ELF-1 (cell line): Measurements from ENCODE around the gene RANGAP1.
"Not testable (repeated sequence)": the region's sequence is repeated elsewhere in the genome, so short reads cannot be mapped to it uniquely, and the experiment has no call there.

ENCODE experiments used
- DNase-seq: peaks from one replicate; pipeline ENCODE4 v3.0.0-alpha.2; 2016; ENCODE audit warnings: low read depth, low spot score

Gene RANGAP1

GRCh38 chr22:41261541-41262249, 24.3 kb downstream of the RANGAP1 start:
- no peak for DNase-seq

GRCh38 chr22:41260871-41261270, 25.1 kb downstream of the RANGAP1 start:
- DNase-seq, result no peak

GRCh38 chr22:41259756-41260155, 26.2 kb downstream of the RANGAP1 start:
- DNase-seq, result not testable (repeated sequence)

GRCh38 chr22:41257696-41258095, 28.3 kb downstream of the RANGAP1 start:
- DNase-seq, result no peak

GRCh38 chr22:41256254-41257253, 29.4 kb downstream of the RANGAP1 start:
- DNase-seq, result peak; percentile 44

- no peak for DNase-seq
Observed at GRCh38 chr22:41254230-41254629, 31.8 kb downstream of the RANGAP1 start.

- DNase-seq, result no peak
Observed at GRCh38 chr22:41252365-41252764, 33.6 kb downstream of the RANGAP1 start.

- DNase-seq, result no peak
Observed at GRCh38 chr22:41250127-41250526, 35.9 kb downstream of the RANGAP1 start.

- DNase-seq, result no peak
Observed at GRCh38 chr22:41249442-41249841, 36.5 kb downstream of the RANGAP1 start.

- DNase-seq, result no peak
Observed at GRCh38 chr22:41248758-41249157, 37.2 kb downstream of the RANGAP1 start.

GRCh38 chr22:41248314-41248713, 37.7 kb downstream of the RANGAP1 start:
- DNase-seq, result no peak

- DNase-seq, result no peak
Observed at GRCh38 chr22:41247703-41248102, 38.3 kb downstream of the RANGAP1 start.

- DNase-seq, result peak; percentile 69
Observed at GRCh38 chr22:41245917-41246499, 40.0 kb downstream of the RANGAP1 start.

GRCh38 chr22:41243361-41243760, 42.6 kb downstream of the RANGAP1 start:
- no peak for DNase-seq

- no peak for DNase-seq
Observed at GRCh38 chr22:41242396-41243117, 43.4 kb downstream of the RANGAP1 start.

- no peak for DNase-seq
Observed at GRCh38 chr22:41241133-41241676, 44.8 kb downstream of the RANGAP1 start.

GRCh38 chr22:41240377-41241132, 45.4 kb downstream of the RANGAP1 start, which contains the start of gene CHADL:
Gene CHADL, minus strand, starts transcription at chr22:41240931. Its CDS starts 50 bp downstream, at chr22:41240881.
- peak; percentile 44 for DNase-seq

GRCh38 chr22:41239443-41240128, 46.4 kb downstream of the RANGAP1 start:
- no peak for DNase-seq

- no peak for DNase-seq
Observed at GRCh38 chr22:41238570-41239442, 47.2 kb downstream of the RANGAP1 start.
